GM12878 (cell line): ENCODE measurements around the gene GVQW3. TPM values are rescaled to one million over a fixed set of nuclear protein-coding genes. Genes with fewer than 3 reads are reported as not detected.

Experiments used
- CBX3 ChIP-seq: fragments of 200-600 bp; sonication (generic); IDR thresholded peaks from 2 replicates; pipeline ENCODE4 v1.6.1; 2016; ENCODE audit warnings: low read depth, borderline replicate concordance
- CEBPB ChIP-seq, 2 experiments: fragments of 150-350 bp in 1 of 2; IDR thresholded peaks; 2 replicates each; pipeline ENCODE4 v1.6.1; 2012 to 2014; ENCODE audit warnings: low read depth in 2 of 2, low read length in 2 of 2, borderline replicate concordance in 1 of 2, inconsistent platforms in 1 of 2
- CHD1 ChIP-seq: IDR thresholded peaks from 2 replicates; pipeline ENCODE4 v1.6.1; 2012; ENCODE audit warnings: low read depth, low read length, improper control_type of control experiment
- EZH2 ChIP-seq: IDR thresholded peaks from 2 replicates; pipeline ENCODE4 v1.6.1; 2012; ENCODE audit warnings: low read depth, mild to moderate bottlenecking, control low read depth, inconsistent platforms, low read length, borderline replicate concordance; ENCODE audit not compliant: control insufficient read depth
- FOS ChIP-seq: IDR thresholded peaks from 3 replicates; pipeline ENCODE4 v1.6.1; 2011; ENCODE audit warnings: borderline replicate concordance; ENCODE audit not compliant: insufficient read length; ENCODE audit errors: extremely low read depth
- HDGF ChIP-seq: fragments of 450-650 bp; IDR thresholded peaks from 2 replicates; pipeline ENCODE4 v1.6.1; 2016; ENCODE audit warnings: antibody characterized with exemption
- IKZF2 ChIP-seq, 2 experiments: fragments of 450-650 bp; IDR thresholded peaks; 2 replicates each; pipeline ENCODE4 v1.6.1; 2017; ENCODE audit warnings: mild to moderate bottlenecking in 2 of 2, moderate library complexity in 2 of 2
- NBN ChIP-seq: fragments of 450-650 bp; IDR thresholded peaks from 2 replicates; pipeline ENCODE4 v1.6.1; 2016
- RFX5 ChIP-seq: IDR thresholded peaks from 2 replicates; pipeline ENCODE4 v1.6.1; 2011; ENCODE audit warnings: low read depth, low read length, improper control_type of control experiment
- SMAD5 ChIP-seq: IDR thresholded peaks from 2 replicates; pipeline ENCODE4 v1.6.1; 2016; ENCODE audit warnings: antibody characterized with exemption, low read depth
- SMARCA5 ChIP-seq: fragments of 450-650 bp; IDR thresholded peaks from 2 replicates; pipeline ENCODE4 v1.6.1; 2017; ENCODE audit warnings: mild to moderate bottlenecking
- SP1 ChIP-seq: IDR thresholded peaks from one replicate; pipeline ENCODE4 v1.6.1; 2011; ENCODE audit warnings: low read depth, low read length
- SUZ12 ChIP-seq: fragments of 200-600 bp; sonication (generic); IDR thresholded peaks from one replicate; pipeline ENCODE4 v1.6.1; 2018; ENCODE audit warnings: antibody characterized with exemption, mild to moderate bottlenecking; ENCODE audit not compliant: unreplicated experiment
- TAF1 ChIP-seq: IDR thresholded peaks from 2 replicates; pipeline ENCODE4 v1.6.1; 2011; ENCODE audit warnings: mild to moderate bottlenecking, low read depth, low read length, borderline replicate concordance
- TARDBP ChIP-seq: IDR thresholded peaks from 2 replicates; pipeline ENCODE4 v1.6.1; 2016; ENCODE audit warnings: borderline replicate concordance
- TBL1XR1 ChIP-seq: IDR thresholded peaks from 2 replicates; pipeline ENCODE4 v1.6.1; 2012; ENCODE audit warnings: low read depth, low read length, improper control_type of control experiment
- ZNF384 ChIP-seq: IDR thresholded peaks from 2 replicates; pipeline ENCODE4 v1.6.1; 2012; ENCODE audit warnings: low read depth, mild to moderate bottlenecking, low read length, improper control_type of control experiment, borderline replicate concordance
- polyA plus RNA-seq, 11 experiments: library from polyadenylated mRNA; depleted of rRNA in 4 of 11; unstranded in 6 of 11; stranded (reverse) in 5 of 11; fragments of >200 nt; fragmentation: Nextera tagmentation in 4 of 11; fragmentation: Illumina TruSeq in 1 of 11; extraction: Ambion mirVana in 4 of 11; extraction: Trizol in 1 of 11; gene quantifications; 1 replicate in 1 of 11; 2 replicates in 10 of 11; pipeline versions ENCODE4 v1.2.1 to v1.2.3, GENCODE V29; 2011 to 2016; ENCODE audit warnings: inconsistent platforms in 2 of 11, missing spikeins in 2 of 11, low read depth in 1 of 11
- total RNA-seq, 4 experiments: library from RNA; depleted of rRNA in 3 of 4; stranded (reverse); fragments of >200 nt in 3 of 4; fragmentation: Illumina TruSeq in 1 of 4; extraction: Trizol in 1 of 4; gene quantifications; 2 replicates each; pipeline versions ENCODE4 v1.2.1 to v1.2.3, GENCODE V29; 2013 to 2021
- TF ChIP-seq, protein P1 (sequence below): fragments of 450-650 bp; IDR thresholded peaks from 2 replicates; pipeline ENCODE4 v1.6.1; 2016; ENCODE audit warnings: mild to moderate bottlenecking

Gene GVQW3
- total and polyA plus RNA-seq, 10 of the 15 experiments (the other 5 are each of a cell fraction or from before 2014, with no cell fraction given): 0.13 to 3.3 (median 1.7) TPM

DNA sequence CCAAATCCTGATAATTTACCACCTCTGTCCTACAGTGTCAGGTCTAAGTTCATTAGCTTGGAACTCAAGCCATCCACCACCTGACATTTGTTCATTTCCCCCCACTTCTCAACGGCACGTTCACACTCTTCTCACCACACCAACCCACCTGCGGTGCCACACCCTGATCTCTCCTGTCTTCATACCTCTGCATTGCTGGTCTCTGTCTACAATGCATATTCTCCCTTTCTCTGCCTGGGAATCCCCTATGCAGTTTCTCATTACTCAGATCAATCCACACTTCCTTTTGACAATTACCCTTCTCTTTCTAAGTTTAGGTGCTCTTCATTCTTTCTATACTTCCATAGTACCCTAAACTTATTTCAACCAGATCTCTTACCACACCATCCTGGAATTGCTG is 43.3 kb downstream of the GVQW3 start (continued):
- TF ChIP-seq CBX3: no peak
- TF ChIP-seq FOS: no peak
- TF ChIP-seq TAF1: no peak
- no peak for TF ChIP-seq SMARCA5
- TF ChIP-seq ZNF384: no peak
- TF ChIP-seq RFX5: no peak
- TF ChIP-seq CEBPB (IDR thresholded peaks at IDR 0.05; ENCODE audit: borderline replicate concordance in 1 of 2, low read depth in 2 of 2, low read length in 2 of 2): no peak
- TF ChIP-seq SUZ12: no peak
- TF ChIP-seq NBN: 0 out of 2 replicates have a peak, but pooled peaks have one; percentile 35
- TF ChIP-seq TBL1XR1: no peak
- no peak for TF ChIP-seq CHD1
- no peak for TF ChIP-seq SMAD5
- no peak for TF ChIP-seq TARDBP
- TF ChIP-seq HDGF: peak; percentile 23; the same call in 1 of the 2 replicates
- TF ChIP-seq EZH2: no peak
- TF ChIP-seq, protein P1, sequence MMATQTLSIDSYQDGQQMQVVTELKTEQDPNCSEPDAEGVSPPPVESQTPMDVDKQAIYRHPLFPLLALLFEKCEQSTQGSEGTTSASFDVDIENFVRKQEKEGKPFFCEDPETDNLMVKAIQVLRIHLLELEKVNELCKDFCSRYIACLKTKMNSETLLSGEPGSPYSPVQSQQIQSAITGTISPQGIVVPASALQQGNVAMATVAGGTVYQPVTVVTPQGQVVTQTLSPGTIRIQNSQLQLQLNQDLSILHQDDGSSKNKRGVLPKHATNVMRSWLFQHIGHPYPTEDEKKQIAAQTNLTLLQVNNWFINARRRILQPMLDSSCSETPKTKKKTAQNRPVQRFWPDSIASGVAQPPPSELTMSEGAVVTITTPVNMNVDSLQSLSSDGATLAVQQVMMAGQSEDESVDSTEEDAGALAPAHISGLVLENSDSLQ: no peak
- no peak for TF ChIP-seq SP1
- TF ChIP-seq IKZF2 (IDR thresholded peaks at IDR 0.05): peak; percentile 68 to 69; a peak in 3 of 4 replicates
